T-cell (primary cell): ENCODE data around the gene BRD2. TPM values are rescaled to one million over a fixed set of nuclear protein-coding genes. Genes with fewer than 3 reads are reported as not detected.
A peak's percentile ranks its signal among the peaks of the same experiment; 100 is the strongest.
"Not testable (repeated sequence)": the region's sequence is repeated elsewhere in the genome, so short reads cannot be mapped to it uniquely, and the experiment has no call there.

ENCODE experiments used
- ATAC-seq, 4 experiments: fragments of 200-7000 bp in 3 of 4; fragments of 150-1000 bp in 1 of 4; cut with Tn5 transposase; replicated peaks in 1 of 4; 1 replicate in 3 of 4; 2 replicates in 1 of 4; pipeline ENCODE4 v1.10.0; 2021; ENCODE audit warnings: moderate library complexity in 3 of 4, mild to moderate bottlenecking in 2 of 4, moderate number of reproducible peaks in 1 of 4
- CTCF ChIA-PET, 2 donors: fragments of 300-600 bp; sonication (Branson Sonifier 250); formaldehyde crosslinking; loops; one replicate each; lab custom pipeline; 2022; ENCODE audit warnings: antibody characterized with exemption in 2 of 2; lab: Charles Lee
- POLR2A ChIA-PET, 2 donors: fragments of 300-600 bp; sonication (Branson Sonifier 250); formaldehyde crosslinking; loops; one replicate each; lab custom pipeline; 2022; ENCODE audit warnings: antibody characterized with exemption in 2 of 2; lab: Charles Lee
- DNase-seq, 35 experiments: peaks; one replicate each; pipeline versions ENCODE4 v3.0.0 to v3.0.0-alpha.2; 2013 to 2023
- H3K27ac ChIP-seq: one replicate; pipeline ENCODE4 v1.5.1; 2013; ENCODE audit warnings: low read length
- H3K27me3 ChIP-seq, 2 experiments: replicated peaks in 1 of 2; 1 replicate in 1 of 2; 2 replicates in 1 of 2; pipeline versions ENCODE4 v1.6.1 to v1.7.0; 2013; ENCODE audit warnings: low read length in 1 of 2, mixed read lengths in 1 of 2; ENCODE audit not compliant: control insufficient read depth in 2 of 2, insufficient read depth in 2 of 2; ENCODE audit errors: extremely low read depth in 1 of 2
- H3K36me3 ChIP-seq, 2 donors: 1 replicate in 1 of 2; 2 replicates in 1 of 2; pipeline versions ENCODE4 v1.6.1 to v1.7.0; 2013; ENCODE audit warnings: low read length in 1 of 2; ENCODE audit not compliant: control insufficient read depth in 2 of 2, insufficient read depth in 1 of 2; ENCODE audit errors: extremely low read depth in 1 of 2
- H3K4me1 ChIP-seq, 2 experiments: 1 replicate in 1 of 2; 2 replicates in 1 of 2; pipeline versions ENCODE4 v1.6.1 to v1.7.0; 2013; ENCODE audit warnings: low read length in 2 of 2, mixed read lengths in 1 of 2; ENCODE audit not compliant: insufficient read depth in 2 of 2, control insufficient read depth in 1 of 2; ENCODE audit errors: extremely low read depth in 1 of 2
- H3K4me3 ChIP-seq, 2 donors: 1 replicate in 1 of 2; 2 replicates in 1 of 2; pipeline versions ENCODE4 v1.5.1 to v1.7.0; 2013; ENCODE audit warnings: mild to moderate bottlenecking in 2 of 2, low read length in 1 of 2, moderate library complexity in 1 of 2; ENCODE audit not compliant: control insufficient read depth in 1 of 2; ENCODE audit errors: extremely low read depth in 1 of 2
- H3K9me3 ChIP-seq: 2 replicates; pipeline ENCODE4 v1.7.0; 2013
- H3K27ac Mint-ChIP-seq, 2 donors: one replicate each; pipeline ENCODE4 v1.8.0; 2020 to 2021; ENCODE audit warnings: mild to moderate bottlenecking in 2 of 2, mixed read lengths in 2 of 2
- H3K27me3 Mint-ChIP-seq, 2 donors: one replicate each; pipeline ENCODE4 v1.8.0; 2021 to 2022; ENCODE audit warnings: mixed read lengths in 2 of 2
- H3K36me3 Mint-ChIP-seq: one replicate; pipeline ENCODE4 v1.8.0; 2021; ENCODE audit warnings: mixed read lengths
- H3K4me1 Mint-ChIP-seq, 3 donors: one replicate each; pipeline ENCODE4 v1.8.0; 2020 to 2022; ENCODE audit warnings: mixed read lengths in 3 of 3, mild to moderate bottlenecking in 1 of 3
- H3K4me3 Mint-ChIP-seq, 3 donors: one replicate each; pipeline ENCODE4 v1.8.0; 2020 to 2022; ENCODE audit warnings: mild to moderate bottlenecking in 3 of 3, mixed read lengths in 3 of 3, moderate library complexity in 3 of 3
- H3K9me3 Mint-ChIP-seq, 3 donors: one replicate each; pipeline ENCODE4 v1.8.0; 2020 to 2022; ENCODE audit warnings: mixed read lengths in 3 of 3
- WGBS: methylation state at CpG from one replicate; pipeline ENCODE4 v1.1.5; 2013; ENCODE audit warnings: missing lambda C conversion rate; ENCODE audit not compliant: insufficient coverage; 5-methylcytosine and 5-hydroxymethylcytosine counted together
- total RNA-seq, 35 experiments: library from RNA in 6 of 35; stranded (reverse) in 6 of 35; fragments of 120-200 nt in 1 of 35; gene quantifications; one replicate each; pipeline versions ENCODE4 v1.2.1 to v1.2.4 and lab custom pipeline; 2013 to 2026

Gene BRD2
- total RNA-seq, 5 donors from 2014 or later (not counting 1 experiment from before 2014, with no cell fraction given): 320 to 383 (median 358) TPM

DNA sequence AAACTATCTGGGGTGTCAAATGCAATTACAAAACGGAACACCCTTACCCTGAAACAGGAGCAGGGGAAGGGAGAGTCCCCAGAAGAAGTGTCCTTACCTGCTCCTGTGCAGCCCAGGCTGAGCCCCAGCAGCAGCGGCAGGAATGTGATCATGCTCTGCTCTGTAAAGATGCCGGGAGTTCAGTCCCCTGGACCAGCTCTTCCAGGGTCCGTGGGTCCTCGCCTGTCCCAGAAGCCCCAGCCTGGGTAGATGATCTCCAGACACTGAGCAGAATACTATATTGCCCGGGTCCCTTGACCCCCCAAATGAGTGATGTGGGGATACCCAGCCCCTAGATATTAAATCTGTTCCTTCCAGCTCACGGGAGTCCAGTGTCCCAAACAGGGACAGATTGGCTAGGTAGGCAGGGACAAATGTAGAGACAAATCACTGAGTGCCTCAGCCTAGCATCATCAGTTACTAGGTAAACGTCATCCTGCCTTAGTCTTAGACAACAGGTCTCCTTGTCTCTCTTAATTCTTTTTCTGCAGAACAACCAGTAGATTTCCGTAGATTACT, 27.7 kb upstream of the BRD2 start, which contains the start of gene HLA-DMB:
TSS of gene HLA-DMB (minus strand) at position 373 of the 558 bp plus-strand sequence. CDS start at position 152, 221 bp downstream.
- POLR2A ChIA-PET: interaction anchor here (1.1 to 2.0 kb wide), 6 partner anchors 12 to 43 kb away, joined by 3 to 36 read pairs (median 6); partner anchors contain the start of genes BRD2 (in 1 of the 2) and HLA-DMA (in 1 of the 2)
- Histone ChIP-seq H3K4me1 (peaks cover 52 to 60% of the 10 kb centered on the region in 2 experiments), H3K4me3 (peak within 1 kb of the TSS; percentile 69 to 94), H3K9me3 (no peaks in the 10 kb centered on the region), H3K36me3 (peaks cover 0 to 11% of the 10 kb centered on the region in 2 donors), H3K27ac (peak within 1 kb of the TSS; percentile 93), H3K27me3 (no peaks in the 10 kb centered on the region)
- no peaks in the 10 kb centered on the region for H3K9me3 Mint-ChIP-seq
- H3K27ac Mint-ChIP-seq: peak within 1 kb of the TSS; percentile 97 to 98
- peaks cover 24% of the 10 kb centered on the region for H3K36me3 Mint-ChIP-seq
- 11% methylated on average over 5 of the region's 9 CpGs for WGBS
- DNase-seq (peak in 33 of 35 experiments; percentile 19 to 89 (median 42)), ATAC-seq (peak; percentile 85 to 90 (median 87))
- no peaks in the 10 kb centered on the region for H3K27me3 Mint-ChIP-seq
- CTCF ChIA-PET: interaction anchor here in 1 of 2 donors (0.5 to 3.6 kb wide), 12 partner anchors 8 to 153 kb away, joined by 3 to 80 read pairs (median 4); partner anchors contain the start of genes BRD2, HLA-DMA and TAP2
- H3K4me1 Mint-ChIP-seq: peaks cover 57 to 72% (median 59%) of the 10 kb centered on the region in 3 donors
- peak within 1 kb of the TSS; percentile 76 to 90 (median 88) for H3K4me3 Mint-ChIP-seq

DNA sequence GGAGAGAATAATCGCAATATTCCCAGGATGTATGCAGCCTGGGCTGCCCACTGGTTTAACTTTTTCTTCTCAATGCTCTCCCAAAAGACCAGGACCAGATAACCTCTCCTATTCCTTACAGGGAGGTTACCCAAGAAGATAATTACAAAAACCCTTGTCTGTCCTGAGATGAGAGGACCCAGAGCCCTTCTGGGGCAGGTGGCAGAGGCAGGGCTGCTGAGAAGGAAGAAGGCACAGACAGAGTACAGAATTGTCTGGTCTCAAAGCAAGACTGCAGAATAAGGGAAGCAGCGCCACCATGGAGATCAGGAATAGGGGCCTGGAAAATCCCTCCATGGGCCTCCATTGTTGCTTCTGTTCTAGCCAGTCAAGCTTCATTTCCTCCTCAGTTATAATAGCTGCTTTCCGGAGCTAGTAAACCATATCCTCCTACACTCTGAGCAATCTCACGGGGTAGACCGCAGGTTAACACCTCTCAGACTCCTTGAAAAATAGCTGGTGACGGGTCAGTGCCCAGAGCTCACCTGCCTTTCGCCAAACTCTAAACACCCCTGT, 27.1 kb upstream of the BRD2 start:
- Histone ChIP-seq H3K4me3 (peak overlapping the region; percentile 69 to 94), H3K4me1 (peaks cover 52 to 60% of the 10 kb centered on the region in 2 experiments), H3K36me3 (peaks cover 0 to 11% of the 10 kb centered on the region in 2 donors), H3K9me3 (no peaks in the 10 kb centered on the region), H3K27ac (peak overlapping the region; percentile 93), H3K27me3 (no peaks in the 10 kb centered on the region)
- Mint-ChIP-seq H3K27me3 (no peaks in the 10 kb centered on the region), H3K27ac (peak overlapping the region; percentile 97 to 98), H3K4me3 (peak overlapping the region; percentile 76 to 90 (median 88)), H3K4me1 (peaks cover 57 to 76% (median 62%) of the 10 kb centered on the region in 3 donors), H3K9me3 (no peaks in the 10 kb centered on the region), H3K36me3 (peaks cover 18% of the 10 kb centered on the region)
- POLR2A ChIA-PET: interaction anchor here (1.1 to 2.0 kb wide), 7 partner anchors 12 to 43 kb away, joined by 3 to 36 read pairs (median 5); partner anchors contain the start of genes BRD2 (in 1 of the 2) and HLA-DMA (in 1 of the 2)
- ATAC-seq (peak; percentile 75 to 83 (median 80)), DNase-seq (peak in 32 of 35 experiments; percentile 7 to 81 (median 38))
- CTCF ChIA-PET: interaction anchor here in 1 of 2 donors (0.5 to 3.6 kb wide), 15 partner anchors 8 to 267 kb away, joined by 3 to 80 read pairs (median 4); partner anchors contain the start of genes BRD2, HLA-DMA, RING1 and TAP2
- 4% methylated on average over 4 of the region's 7 CpGs for WGBS

DNA sequence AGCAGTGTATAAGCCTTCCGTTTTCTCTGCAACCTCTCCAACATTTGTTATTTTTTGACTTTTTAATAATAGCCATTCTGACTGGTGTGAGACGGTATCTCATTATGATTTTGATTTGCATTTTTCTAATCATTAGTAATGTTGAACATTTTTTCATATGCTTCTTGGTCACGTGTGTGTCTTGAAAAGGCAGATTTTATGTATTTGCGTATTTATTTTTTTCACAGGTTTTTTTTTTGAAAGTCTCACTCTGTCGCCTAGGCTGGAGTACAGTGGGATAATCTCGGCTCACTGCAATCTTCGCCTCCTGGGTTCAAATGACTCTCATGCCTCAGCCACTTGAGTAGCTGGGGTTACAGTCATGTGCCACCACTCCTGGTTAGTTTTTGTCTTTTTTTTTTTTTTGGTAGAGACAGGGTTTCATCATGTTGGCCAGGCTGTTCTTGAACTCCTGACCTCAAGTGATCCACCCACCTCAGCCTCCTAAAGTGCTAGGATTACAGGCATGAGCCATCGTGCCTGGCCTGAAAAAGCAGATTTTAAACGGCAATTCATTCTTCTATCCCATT, 25.8 kb upstream of the BRD2 start:
- CTCF ChIA-PET: interaction anchor here in 1 of 2 donors (0.9 to 3.4 kb wide), 9 partner anchors 9 to 45 kb away, joined by 3 to 33 read pairs (median 11); partner anchors contain the start of genes BRD2 and HLA-DMA
- 100% methylated on average over 5 of the region's 9 CpGs for WGBS
- peak overlapping the region; percentile 56 to 99 for H3K27ac Mint-ChIP-seq

DNA sequence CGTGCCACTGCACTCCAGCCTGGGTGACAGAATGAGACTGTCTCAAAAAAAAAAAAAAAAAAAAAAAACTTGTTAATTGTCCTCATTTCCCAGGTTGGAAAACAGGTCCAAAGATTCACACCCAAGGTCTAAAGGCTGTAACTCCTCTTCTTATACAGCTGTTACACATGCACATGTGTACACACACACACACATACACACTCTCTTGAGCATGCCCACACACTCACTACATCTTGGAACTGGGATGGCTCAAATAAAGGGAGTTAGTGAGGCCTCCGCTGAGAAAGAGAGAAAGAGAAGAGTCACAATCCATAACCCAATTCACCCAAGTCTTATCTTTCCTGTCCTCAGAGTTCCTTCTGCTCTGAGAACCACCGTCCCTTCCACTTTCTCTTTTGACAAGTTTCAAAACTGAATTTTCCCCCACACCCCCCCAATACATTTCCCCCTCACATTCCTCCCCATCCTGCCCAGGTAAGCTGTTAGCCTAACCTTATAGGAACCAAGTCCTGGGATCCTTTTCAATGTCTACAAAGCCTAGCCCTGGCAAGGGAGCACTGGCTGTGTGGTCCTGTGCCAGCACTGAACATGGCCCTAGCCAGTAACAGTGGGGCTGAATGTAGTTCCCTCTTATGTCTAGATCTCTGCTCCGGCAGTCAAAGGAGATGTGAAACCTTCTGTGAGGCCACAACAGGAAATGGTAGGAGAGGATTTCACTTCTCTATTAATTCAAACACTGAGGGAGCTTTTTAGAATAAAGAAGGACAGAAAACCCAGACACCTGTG, 24.3 kb upstream of the BRD2 start:
- DNase-seq (peak in 27 of 35 experiments; percentile 15 to 67 (median 29)), ATAC-seq (peak; percentile 48 to 63 (median 53))
- no peaks in the 10 kb centered on the region for H3K27me3 ChIP-seq
- peak overlapping the region; percentile 97 to 99 for H3K27ac Mint-ChIP-seq
- no peaks in the 10 kb centered on the region for H3K9me3 ChIP-seq
- peaks cover 52 to 59% of the 10 kb centered on the region in 2 experiments for H3K4me1 ChIP-seq
- H3K9me3 Mint-ChIP-seq: no peaks in the 10 kb centered on the region
- H3K36me3 ChIP-seq: no peaks in the 10 kb centered on the region
- WGBS: 0% methylated on average over 1 of the region's 4 CpGs
- no peaks in the 10 kb centered on the region for H3K27me3 Mint-ChIP-seq
- no peaks in the 10 kb centered on the region for H3K36me3 Mint-ChIP-seq
- H3K4me3 Mint-ChIP-seq: peak overlapping the region; percentile 76 to 78 (median 76)
- H3K4me1 Mint-ChIP-seq: peaks cover 61 to 83% (median 62%) of the 10 kb centered on the region in 3 donors
- POLR2A ChIA-PET: interaction anchor here (0.6 to 2.0 kb wide), 5 partner anchors 28 to 402 kb away, joined by 5 to 12 read pairs (median 6); no protein-coding TSS in a partner anchor
- H3K4me3 ChIP-seq: peak overlapping the region; percentile 13 to 40
- peak overlapping the region; percentile 81 for H3K27ac ChIP-seq
- CTCF ChIA-PET: interaction anchor here (0.6 to 3.4 kb wide), 9 partner anchors 9 to 607 kb away, joined by 3 to 24 read pairs (median 8); partner anchors contain the start of genes HLA-DMA (in 1 of the 2) and HLA-DQB1 (in 1 of the 2)

More for the DNA sequence above, 25.8 kb upstream of the BRD2 start:
- H3K4me1 ChIP-seq: peaks cover 52 to 60% of the 10 kb centered on the region in 2 experiments
- H3K4me3 ChIP-seq, DNase-seq, ATAC-seq, H3K9me3 ChIP-seq, H3K36me3 Mint-ChIP-seq, H3K9me3 Mint-ChIP-seq, H3K27me3 ChIP-seq, H3K27me3 Mint-ChIP-seq, H3K36me3 ChIP-seq, H3K27ac ChIP-seq: not testable (repeated sequence)
- POLR2A ChIA-PET: interaction anchor here (0.6 to 2.0 kb wide), 6 partner anchors 10 to 69 kb away, joined by 3 to 7 read pairs (median 5); partner anchors contain the start of gene HLA-DMA (in 1 of the 2)
- Mint-ChIP-seq H3K4me1 (peaks cover 60 to 81% (median 62%) of the 10 kb centered on the region in 3 donors), H3K4me3 (peak overlapping the region in 2 of 3 donors; percentile 22 to 76)

DNA sequence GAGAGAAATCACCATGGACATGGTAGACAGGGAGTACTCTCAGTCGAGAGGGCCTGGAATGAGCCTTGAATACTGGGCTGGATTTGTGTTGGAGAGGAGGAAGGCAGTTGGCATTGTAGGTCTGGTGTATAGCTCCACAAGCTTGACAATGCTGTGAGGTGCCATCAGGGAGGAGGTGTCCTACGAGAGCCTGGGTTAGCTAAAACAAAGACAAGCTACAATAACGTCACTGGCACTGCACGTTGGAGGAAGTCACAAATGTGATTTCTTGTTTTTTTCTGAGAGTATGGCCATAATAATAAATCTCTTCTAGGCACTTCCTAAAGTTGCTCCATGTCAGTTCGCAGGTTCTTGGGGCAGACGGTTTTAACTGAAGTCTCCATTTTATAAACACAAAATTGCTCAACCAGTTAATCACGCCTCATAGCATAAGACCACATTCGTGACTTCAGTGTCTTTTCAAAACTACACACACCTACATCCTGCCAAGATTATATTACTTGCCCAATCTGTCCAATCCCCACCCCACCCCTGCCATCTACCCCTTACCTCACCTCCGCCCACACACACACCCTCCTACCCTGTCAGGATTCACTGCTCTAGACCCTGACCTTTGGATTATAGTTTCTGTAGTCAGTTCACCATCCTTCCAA, 23.2 kb upstream of the BRD2 start:
- Mint-ChIP-seq H3K27ac (peak overlapping the region; percentile 97 to 99), H3K27me3 (no peaks in the 10 kb centered on the region), H3K9me3 (no peaks in the 10 kb centered on the region), H3K36me3 (no peaks in the 10 kb centered on the region), H3K4me1 (peaks cover 63 to 87% (median 67%) of the 10 kb centered on the region in 3 donors), H3K4me3 (peak overlapping the region in 1 of 3 donors; percentile 76)
- Histone ChIP-seq H3K4me1 (peaks cover 47 to 60% of the 10 kb centered on the region in 2 experiments), H3K4me3 (no peak overlapping the region), H3K27me3 (no peaks in the 10 kb centered on the region), H3K9me3 (no peaks in the 10 kb centered on the region), H3K36me3 (no peaks in the 10 kb centered on the region), H3K27ac (peak overlapping the region; percentile 81)
- DNase-seq (peak in 12 of 35 experiments; percentile 12 to 45 (median 26)), ATAC-seq (no peak)
- WGBS: 60% methylated on average over 8 of the region's 9 CpGs
- CTCF ChIA-PET: interaction anchor here in 1 of 2 donors (0.6 to 3.4 kb wide), 8 partner anchors 8 to 279 kb away, joined by 3 to 24 read pairs (median 8); partner anchors contain the start of genes HLA-DMA, HLA-DQB1 and TAP2
- POLR2A ChIA-PET: interaction anchor here (1.2 to 2.0 kb wide), 2 partner anchors 26 to 27 kb away, joined by 5 to 12 read pairs; no protein-coding TSS in a partner anchor
